ENCODE measurements around the gene ATG7.

The ATG7 gene

GRCh38 chr3:11349446-11349845, 77.2 kb downstream of the ATG7 start:
- FAIRE-seq (no peak), DNase-seq (ENCODE audit: insufficient read length, low spot score) (no peak)
- TF ChIP-seq CTCF (IDR thresholded peaks at IDR 0.05; ENCODE audit: insufficient read depth, missing control alignments): no peak

DNA sequence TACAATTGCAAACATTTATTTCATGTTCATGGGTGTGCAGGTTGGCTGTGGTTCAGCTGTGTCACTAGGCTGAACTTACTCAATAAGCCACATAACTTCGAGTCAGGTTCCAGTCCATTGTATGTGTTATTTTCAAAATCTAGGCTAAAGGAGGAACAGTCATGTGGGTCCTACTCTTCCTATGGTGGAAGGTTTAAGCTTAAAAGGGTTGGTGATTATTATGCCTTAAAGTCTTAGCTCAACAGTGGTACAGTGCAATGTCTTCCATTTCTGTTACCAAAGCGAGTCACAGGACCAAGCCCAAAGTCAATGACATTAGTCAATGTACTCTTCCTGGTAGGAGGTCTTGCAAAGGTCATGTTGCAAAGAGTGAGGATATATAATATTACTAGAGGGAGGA, 78.2 kb downstream of the ATG7 start:
- no peak for TF ChIP-seq CTCF (IDR thresholded peaks at IDR 0.05; ENCODE audit: insufficient read depth, missing control alignments)
- FAIRE-seq (no peak), DNase-seq (ENCODE audit: insufficient read length, low spot score) (no peak)

GRCh38 chr3:11351451-11351850, 79.3 kb downstream of the ATG7 start:
- DNase-seq (ENCODE audit: insufficient read length, low spot score) (no peak), FAIRE-seq (no peak)
- TF ChIP-seq CTCF (IDR thresholded peaks at IDR 0.05; ENCODE audit: insufficient read depth, missing control alignments): no peak

DNA sequence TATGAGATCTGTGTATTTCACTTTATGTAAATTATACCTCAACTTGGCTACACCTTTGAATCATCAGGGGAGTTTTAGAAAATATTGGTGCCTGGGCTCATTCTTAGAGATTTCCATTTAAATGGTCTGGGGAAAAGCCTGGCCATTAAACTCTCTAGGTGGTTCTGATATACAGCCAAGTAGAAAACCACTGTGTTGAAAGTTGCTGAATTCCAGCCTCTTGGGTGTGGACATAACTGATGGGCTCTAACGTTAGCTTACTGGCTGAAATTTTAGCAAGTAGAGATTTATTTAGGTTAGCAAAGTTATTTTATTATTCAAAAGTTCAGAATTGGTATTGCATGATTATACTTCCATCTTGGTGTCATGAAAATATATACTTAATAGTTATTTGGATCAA, 84.1 kb downstream of the ATG7 start:
- DNase-seq (ENCODE audit: insufficient read length, low spot score) (no peak), FAIRE-seq (no peak)
- TF ChIP-seq CTCF (IDR thresholded peaks at IDR 0.05; ENCODE audit: insufficient read depth, missing control alignments): no peak

- no peak for DNase-seq (ENCODE audit: insufficient read length, low spot score)
- no peak for TF ChIP-seq CTCF (IDR thresholded peaks at IDR 0.05; ENCODE audit: insufficient read depth, missing control alignments)
- no peak for FAIRE-seq
Observed at GRCh38 chr3:11362600-11362999, 90.4 kb downstream of the ATG7 start.

- FAIRE-seq: no peak
- TF ChIP-seq CTCF (IDR thresholded peaks at IDR 0.05; ENCODE audit: insufficient read depth, missing control alignments): no peak
Observed at GRCh38 chr3:11363715-11364114, 91.5 kb downstream of the ATG7 start.

GRCh38 chr3:11364181-11364580, 92.0 kb downstream of the ATG7 start:
- no peak for DNase-seq (ENCODE audit: insufficient read length, low spot score)
- no peak for FAIRE-seq
- no peak for TF ChIP-seq CTCF (IDR thresholded peaks at IDR 0.05; ENCODE audit: insufficient read depth, missing control alignments)

More at GRCh38 chr3:11363715-11364114, 91.5 kb downstream of the ATG7 start:
- DNase-seq (ENCODE audit: insufficient read length, low spot score): no peak

Data from D721Med (cell line).